Left ventricle myocardium inferior (tissue), 1 donor: Measurements from ENCODE around the gene FNIP1. TPM values are rescaled to one million over a fixed set of nuclear protein-coding genes. Genes with fewer than 3 reads are reported as not detected.

ENCODE experiments used
- total RNA-seq: library from RNA; stranded (reverse); fragmentation: NEBNext Ultra II Directional; extraction: Animal tissue kit (Norgen Biotek cat#: 25700); gene quantifications from one replicate; pipeline ENCODE4 v1.2.1, GENCODE V29; 2021
- donor health status: DM: no; HTN: yes; CAD: no; lungs with severe emphysema.

Gene FNIP1
- total RNA-seq, 1 donor from 2014 or later: 30.6 TPM

Other genes with a start within 250 kb of the FNIP1 start
- 9.6 TPM for gene RAPGEF6, start 161.8 kb downstream of the FNIP1 start, total RNA-seq
- not detected for gene MEIKIN, start 148.6 kb upstream of the FNIP1 start, total RNA-seq
- gene ACSL6, start 214.6 kb upstream of the FNIP1 start, total RNA-seq: 2.7 TPM